Gastroesophageal sphincter (tissue), 3 donors: ENCODE measurements around the gene RPIA.

ENCODE experiments used
- POLR2A ChIP-seq, 2 donors: fragments of 450-650 bp; IDR thresholded peaks; one replicate each; pipeline ENCODE4 v1.6.1; 2017; ENCODE audit warnings: antibody characterized with exemption in 2 of 2, mild to moderate bottlenecking in 2 of 2, moderate library complexity in 1 of 2
- TF ChIP-seq, protein P1 (sequence below), 4 experiments: fragments of 200-600 bp in 2 of 4; fragments of 450-650 bp in 2 of 4; sonication (generic) in 1 of 4; IDR thresholded peaks; one replicate each; pipeline ENCODE4 v1.5.1; 2017 to 2019; ENCODE audit warnings: antibody characterized with exemption in 4 of 4, mild to moderate bottlenecking in 2 of 4, moderate library complexity in 2 of 4

DNA sequence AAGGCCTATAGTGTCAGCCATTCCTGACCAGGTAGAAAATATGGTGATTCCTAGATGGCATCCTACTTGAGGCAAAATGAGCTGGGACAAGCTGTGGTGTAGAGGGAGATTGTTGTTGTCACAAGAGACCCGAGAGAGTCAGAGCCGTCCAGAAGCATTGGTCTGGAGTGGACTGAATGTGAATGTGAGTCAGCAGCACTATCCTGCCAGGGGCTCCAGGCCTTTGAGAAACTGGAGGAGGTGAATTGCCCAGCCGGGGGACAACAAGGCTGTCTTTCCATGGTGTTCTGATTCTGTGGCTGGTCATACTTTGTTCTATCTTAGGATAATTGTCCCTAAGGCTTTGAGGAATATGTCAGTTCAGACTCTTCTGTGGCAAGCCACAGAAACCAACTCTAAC lies 34.8 kb upstream of the RPIA start:
- TF ChIP-seq, protein P1, sequence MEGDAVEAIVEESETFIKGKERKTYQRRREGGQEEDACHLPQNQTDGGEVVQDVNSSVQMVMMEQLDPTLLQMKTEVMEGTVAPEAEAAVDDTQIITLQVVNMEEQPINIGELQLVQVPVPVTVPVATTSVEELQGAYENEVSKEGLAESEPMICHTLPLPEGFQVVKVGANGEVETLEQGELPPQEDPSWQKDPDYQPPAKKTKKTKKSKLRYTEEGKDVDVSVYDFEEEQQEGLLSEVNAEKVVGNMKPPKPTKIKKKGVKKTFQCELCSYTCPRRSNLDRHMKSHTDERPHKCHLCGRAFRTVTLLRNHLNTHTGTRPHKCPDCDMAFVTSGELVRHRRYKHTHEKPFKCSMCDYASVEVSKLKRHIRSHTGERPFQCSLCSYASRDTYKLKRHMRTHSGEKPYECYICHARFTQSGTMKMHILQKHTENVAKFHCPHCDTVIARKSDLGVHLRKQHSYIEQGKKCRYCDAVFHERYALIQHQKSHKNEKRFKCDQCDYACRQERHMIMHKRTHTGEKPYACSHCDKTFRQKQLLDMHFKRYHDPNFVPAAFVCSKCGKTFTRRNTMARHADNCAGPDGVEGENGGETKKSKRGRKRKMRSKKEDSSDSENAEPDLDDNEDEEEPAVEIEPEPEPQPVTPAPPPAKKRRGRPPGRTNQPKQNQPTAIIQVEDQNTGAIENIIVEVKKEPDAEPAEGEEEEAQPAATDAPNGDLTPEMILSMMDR (IDR thresholded peaks at IDR 0.05), result no peak
- no peak for TF ChIP-seq POLR2A (IDR thresholded peaks at IDR 0.05)
